GM23338 (cell line): ENCODE results near the gene MBOAT7.

Source experiments
- CREB1 ChIP-seq: fragments of 250-450 bp; sonication (Bioruptor Pico); IDR thresholded peaks from 2 replicates; pipeline ENCODE4 v1.5.0; 2020; ENCODE audit warnings: low read depth, mild to moderate bottlenecking, moderate library complexity
- CTCF ChIP-seq, 2 experiments: fragments of 200-600 bp in 1 of 2; sonication (generic) in 1 of 2; conservative IDR thresholded peaks; 2 replicates each; pipeline versions ENCODE4 v1.5.1 to v1.6.1; 2016 to 2017; ENCODE audit warnings: antibody characterized with exemption in 2 of 2, low read depth in 2 of 2, mild to moderate bottlenecking in 2 of 2, moderate library complexity in 1 of 2
- ETS1 ChIP-seq: IDR thresholded peaks from 2 replicates; pipeline ENCODE4 v1.6.1; 2016; ENCODE audit warnings: antibody characterized with exemption
- EZH2 ChIP-seq: fragments of 200-600 bp; sonication (generic); IDR thresholded peaks from one replicate; pipeline ENCODE4 v1.8.0; 2017; ENCODE audit warnings: antibody characterized with exemption, mild to moderate bottlenecking, low read depth; ENCODE audit not compliant: unreplicated experiment
- ZNF462 ChIP-seq: fragments of 250-450 bp; sonication (Bioruptor Pico); IDR thresholded peaks from 2 replicates; pipeline ENCODE4 v1.5.0; 2020; ENCODE audit warnings: mild to moderate bottlenecking, moderate library complexity

- TF ChIP-seq CTCF (conservative IDR thresholded peaks at IDR 0.05; ENCODE audit: low read depth in 2 of 2): no peak
- no peak for TF ChIP-seq CREB1 (CRISPR knock-in tag)
- no peak for TF ChIP-seq ZNF462 (CRISPR knock-in tag)
- TF ChIP-seq EZH2: no peak
- TF ChIP-seq ETS1: no peak
These were observed 2.4 kb downstream of the MBOAT7 start for GRCh38 chr19:54186934-54187381.
